ENCODE data around the gene STK33.

STK33 gene

GRCh38 chr11:8390851-8391612, 203.0 kb downstream of the STK33 start:
- no peak for DNase-seq
- no peak for TF ChIP-seq POLR2A (IDR thresholded peaks at IDR 0.05; ENCODE audit: low read length)
- no peak for TF ChIP-seq GATA1 (IDR thresholded peaks at IDR 0.05; ENCODE audit: low read depth, low read length)

DNA sequence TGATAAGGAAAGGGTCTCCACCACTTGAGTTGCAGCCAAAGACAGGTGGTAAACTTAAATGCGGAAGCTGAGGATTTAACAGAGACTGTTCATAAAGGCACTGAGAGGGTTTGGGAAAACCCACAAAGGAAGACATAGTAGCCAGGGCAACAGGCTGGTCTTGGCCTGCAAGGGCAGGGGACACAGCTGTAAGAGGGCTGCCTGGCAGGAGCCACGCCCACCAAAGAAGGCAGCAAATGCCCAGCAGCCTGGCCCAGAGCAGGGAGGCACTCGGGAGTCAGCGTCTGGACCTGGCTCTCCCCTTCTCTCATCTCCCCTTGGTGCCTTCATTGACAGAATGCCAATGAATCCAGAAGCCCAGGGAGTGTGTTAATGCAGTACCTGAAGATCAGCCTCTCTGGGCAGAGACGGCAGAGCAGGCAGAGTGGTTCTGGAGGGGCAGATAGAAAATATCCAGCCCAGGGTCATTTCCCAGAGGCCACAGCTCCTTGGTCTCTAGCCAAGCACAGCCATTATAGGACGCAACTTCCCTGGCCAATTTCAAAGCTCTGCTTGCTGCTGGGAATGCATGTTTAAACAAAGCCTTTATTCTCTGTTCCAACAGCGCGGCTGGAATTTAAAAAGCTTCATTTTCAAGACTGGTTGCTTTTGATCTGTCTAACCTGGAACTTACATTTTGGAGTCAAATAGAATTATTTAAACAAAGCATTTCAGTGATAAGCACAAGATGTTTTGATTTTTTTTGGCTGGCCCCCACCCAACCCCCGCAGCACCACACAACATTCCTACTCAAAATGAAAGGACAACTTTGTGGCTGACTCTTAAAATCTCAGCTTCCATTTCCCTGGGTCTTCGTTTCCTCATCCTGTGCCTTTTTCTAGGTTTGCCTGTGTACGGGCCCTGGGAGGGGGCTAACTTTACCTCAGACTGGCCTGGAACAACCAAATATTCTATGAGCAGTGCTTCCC, 204.7 kb downstream of the STK33 start:
- TF ChIP-seq POLR2A (IDR thresholded peaks at IDR 0.05; ENCODE audit: low read length): no peak
- TF ChIP-seq GATA1 (IDR thresholded peaks at IDR 0.05; ENCODE audit: low read depth, low read length): no peak
- DNase-seq: no peak

GRCh38 chr11:8387693-8388092, 206.3 kb downstream of the STK33 start:
- no peak for TF ChIP-seq GATA1 (IDR thresholded peaks at IDR 0.05; ENCODE audit: low read depth, low read length)
- TF ChIP-seq POLR2A (IDR thresholded peaks at IDR 0.05; ENCODE audit: low read length): no peak
- DNase-seq: no peak

DNA sequence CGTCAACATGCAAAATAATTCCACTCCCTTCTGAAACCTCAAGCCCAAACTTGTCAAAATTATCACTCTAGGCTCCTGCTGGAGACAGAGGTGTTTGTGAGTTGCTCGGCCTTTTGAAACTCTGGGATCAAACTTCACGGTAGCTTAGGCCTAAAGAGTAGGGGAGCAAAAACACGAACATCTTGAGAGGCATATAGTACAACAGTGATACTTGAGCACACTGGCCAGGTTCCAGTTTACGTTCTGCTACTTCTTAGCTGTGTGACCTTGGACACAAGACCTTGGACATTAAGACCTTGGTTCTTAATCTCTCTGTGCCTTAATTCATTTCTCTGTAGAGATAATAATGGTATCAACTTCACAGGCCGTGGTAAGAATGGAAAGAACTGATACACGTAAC, 206.9 kb downstream of the STK33 start:
- TF ChIP-seq GATA1 (IDR thresholded peaks at IDR 0.05; ENCODE audit: low read depth, low read length) (no peak), POLR2A (IDR thresholded peaks at IDR 0.05; ENCODE audit: low read length) (no peak)
- DNase-seq: no peak

DNA sequence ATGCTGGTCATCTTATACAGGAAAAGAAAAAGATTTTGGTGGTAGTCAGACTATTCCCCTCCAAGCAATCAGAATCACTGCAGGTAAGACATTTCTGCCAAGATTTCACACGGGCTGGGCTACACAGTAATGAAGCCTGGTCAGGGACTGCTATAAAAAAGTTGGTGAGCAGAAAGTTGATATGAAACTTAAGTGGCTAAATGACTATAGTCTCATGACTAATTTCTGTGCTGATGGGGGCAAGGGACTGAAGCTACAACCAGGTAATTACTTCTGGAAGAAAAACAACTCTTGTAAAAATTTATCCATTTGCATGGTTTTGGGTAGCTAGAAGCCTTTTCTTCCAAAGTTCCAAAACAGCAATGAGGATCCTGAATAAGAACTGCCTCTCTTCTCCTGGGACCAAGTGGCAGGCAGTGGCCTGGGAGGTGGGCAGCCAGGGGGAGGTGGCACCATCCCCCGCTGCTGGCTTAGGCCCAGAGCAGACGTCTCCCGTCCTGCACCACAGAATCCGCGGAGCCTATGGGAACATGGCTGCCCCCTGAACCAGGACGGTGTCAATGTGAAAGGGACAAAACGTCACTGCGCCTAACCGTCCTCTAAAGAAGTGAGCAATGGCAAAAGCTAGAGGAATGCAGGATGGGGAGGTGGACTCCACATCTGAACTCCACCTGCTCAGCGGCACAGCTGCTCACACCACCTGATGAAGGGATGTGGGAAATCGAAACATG, 207.7 kb downstream of the STK33 start:
- no peak for TF ChIP-seq POLR2A (IDR thresholded peaks at IDR 0.05; ENCODE audit: low read length)
- no peak for TF ChIP-seq GATA1 (IDR thresholded peaks at IDR 0.05; ENCODE audit: low read depth, low read length)
- DNase-seq: no peak

- TF ChIP-seq GATA1 (IDR thresholded peaks at IDR 0.05; ENCODE audit: low read depth, low read length) (no peak), POLR2A (IDR thresholded peaks at IDR 0.05; ENCODE audit: low read length) (no peak)
- DNase-seq: peak; percentile 72 to 75
Measured at GRCh38 chr11:8384199-8384821, 209.7 kb downstream of the STK33 start.

- no peak for DNase-seq
- TF ChIP-seq POLR2A (IDR thresholded peaks at IDR 0.05; ENCODE audit: low read length) (no peak), GATA1 (IDR thresholded peaks at IDR 0.05; ENCODE audit: low read depth, low read length) (no peak)
Measured at GRCh38 chr11:8383627-8384026, 210.4 kb downstream of the STK33 start.

GRCh38 chr11:8383227-8383626, 210.8 kb downstream of the STK33 start:
- no peak for DNase-seq
- TF ChIP-seq GATA1 (IDR thresholded peaks at IDR 0.05; ENCODE audit: low read depth, low read length) (no peak), POLR2A (IDR thresholded peaks at IDR 0.05; ENCODE audit: low read length) (no peak)

- no peak for DNase-seq
- no peak for TF ChIP-seq GATA1 (IDR thresholded peaks at IDR 0.05; ENCODE audit: low read depth, low read length)
- TF ChIP-seq POLR2A (IDR thresholded peaks at IDR 0.05; ENCODE audit: low read length): no peak
Measured at GRCh38 chr11:8382436-8383053, 211.5 kb downstream of the STK33 start.

DNA sequence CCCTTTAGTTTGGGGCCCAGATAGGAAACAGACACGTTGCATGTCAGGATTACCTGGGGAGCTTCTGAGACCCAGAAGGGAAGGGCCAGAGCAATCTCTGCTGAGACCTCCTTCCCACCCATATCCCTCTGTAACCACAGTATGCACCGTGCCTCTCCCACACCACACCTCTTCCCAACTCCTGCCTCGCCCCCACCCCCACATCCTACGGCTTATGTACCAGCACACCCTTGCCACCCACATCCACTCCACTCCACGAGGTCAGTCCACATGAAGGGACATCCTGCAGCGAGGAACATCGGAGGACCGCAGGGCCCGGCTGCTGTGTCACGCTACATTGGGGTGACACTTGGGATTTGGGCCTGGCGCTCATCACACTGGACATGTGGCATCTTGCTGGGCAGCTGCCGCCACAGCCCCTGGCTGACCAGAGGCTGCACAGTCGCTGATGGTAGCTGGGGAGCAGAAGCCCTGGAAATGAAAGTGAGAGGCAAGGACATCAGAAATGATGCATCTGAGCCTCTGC, 212.1 kb downstream of the STK33 start:
- DNase-seq: no peak
- TF ChIP-seq POLR2A (IDR thresholded peaks at IDR 0.05; ENCODE audit: low read length): no peak
- TF ChIP-seq GATA1 (IDR thresholded peaks at IDR 0.05; ENCODE audit: low read depth, low read length): no peak

- no peak for TF ChIP-seq POLR2A (IDR thresholded peaks at IDR 0.05; ENCODE audit: low read length)
- TF ChIP-seq GATA1 (IDR thresholded peaks at IDR 0.05; ENCODE audit: low read depth, low read length): no peak
- no peak for DNase-seq
Measured at GRCh38 chr11:8381343-8381742, 212.7 kb downstream of the STK33 start.

GRCh38 chr11:8375932-8376331, 218.1 kb downstream of the STK33 start:
- no peak for DNase-seq
- no peak for TF ChIP-seq POLR2A (IDR thresholded peaks at IDR 0.05; ENCODE audit: low read length)
- TF ChIP-seq GATA1 (IDR thresholded peaks at IDR 0.05; ENCODE audit: low read depth, low read length): no peak

DNA sequence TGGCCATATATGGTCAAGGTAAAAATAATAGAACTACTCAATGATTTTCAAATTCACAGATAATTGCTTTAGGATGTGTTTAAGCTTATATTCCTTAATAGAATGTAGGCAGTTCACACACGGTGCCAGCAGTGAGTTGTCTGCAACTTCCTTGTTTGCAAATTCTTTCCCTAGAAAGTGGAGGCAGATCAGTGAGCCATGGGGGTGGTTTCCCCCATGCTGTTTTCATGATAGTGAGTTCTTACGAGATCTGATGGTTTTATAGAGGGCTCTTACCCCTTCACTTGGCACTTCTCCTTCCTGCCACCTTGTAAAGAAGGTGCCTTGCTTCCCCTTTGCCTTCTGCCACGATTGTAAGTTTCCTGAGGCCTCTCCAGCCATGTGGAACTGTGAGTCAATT, 218.6 kb downstream of the STK33 start:
- DNase-seq: no peak
- TF ChIP-seq GATA1 (IDR thresholded peaks at IDR 0.05; ENCODE audit: low read depth, low read length): no peak
- no peak for TF ChIP-seq POLR2A (IDR thresholded peaks at IDR 0.05; ENCODE audit: low read length)

All from erythroblast (primary cell).